Panc1 (cell line): ENCODE results near the gene PEPD. TPM values are rescaled to one million over a fixed set of nuclear protein-coding genes. Genes with fewer than 3 reads are reported as not detected.

Experiments
- ATAC-seq: fragments of 200-7000 bp; cut with Tn5 transposase; 2 replicates; pipeline ENCODE4 v1.9.1; 2020; ENCODE audit warnings: mild to moderate bottlenecking, moderate library complexity
- BruUV-seq: library from RNA; stranded (reverse); fragments of 400-500 nt; replicated peaks from 2 replicates; lab custom pipeline; 2021; lab: Mats Ljungman, UMichigan
- CTCF ChIA-PET: fragments of 300-600 bp; sonication (Branson Sonifier 250); formaldehyde crosslinking; loops from one replicate; lab custom pipeline; 2022; ENCODE audit warnings: antibody characterized with exemption; lab: Charles Lee
- POLR2A ChIA-PET: fragments of 300-600 bp; sonication (Branson Sonifier 250); formaldehyde crosslinking; loops from one replicate; lab custom pipeline; 2022; ENCODE audit warnings: antibody characterized with exemption; lab: Charles Lee
- DNase-seq: peaks from one replicate; pipeline ENCODE4 v3.0.0-alpha.2; 2010; ENCODE audit warnings: low read depth, low spot score
- H3K27ac ChIP-seq: 2 replicates; pipeline ENCODE4 v1.5.1; 2011; ENCODE audit warnings: mild to moderate bottlenecking, low read length, inconsistent platforms
- H3K27me3 ChIP-seq: fragments of 200-500 bp; sonication (Bioruptor generic); 2 replicates; pipeline ENCODE4 v1.6.0; 2014; ENCODE audit warnings: low read length, inconsistent platforms; ENCODE audit not compliant: control insufficient read depth, insufficient read depth
- H3K36me3 ChIP-seq: fragments of 200-500 bp; sonication (Bioruptor generic); 2 replicates; pipeline ENCODE4 v1.5.1; 2014; ENCODE audit warnings: inconsistent platforms, mild to moderate bottlenecking, low read length, moderate library complexity; ENCODE audit not compliant: control insufficient read depth, insufficient read depth
- H3K4me1 ChIP-seq: 2 replicates; pipeline ENCODE4 v1.5.1; 2011; ENCODE audit warnings: inconsistent platforms, mild to moderate bottlenecking, low read length, moderate library complexity; ENCODE audit not compliant: control insufficient read depth, insufficient read depth
- H3K4me3 ChIP-seq, 2 experiments: 2 replicates each; pipeline ENCODE4 v1.5.1; 2011 to 2012; ENCODE audit warnings: low read depth in 2 of 2, low read length in 2 of 2, mild to moderate bottlenecking in 2 of 2, inconsistent platforms in 1 of 2, moderate library complexity in 1 of 2
- H3K9me3 ChIP-seq: fragments of 200-500 bp; sonication (Bioruptor generic); 2 replicates; pipeline ENCODE4 v1.5.1; 2014; ENCODE audit warnings: low read depth, mild to moderate bottlenecking, inconsistent platforms, low read length, moderate library complexity; ENCODE audit not compliant: control insufficient read depth, insufficient read depth
- CTCF ChIP-seq: fragments of 450-650 bp; IDR thresholded peaks from 2 replicates; pipeline ENCODE4 v1.5.1; 2017; ENCODE audit warnings: mild to moderate bottlenecking
- POLR2AphosphoS5 ChIP-seq: IDR thresholded peaks from 2 replicates; pipeline ENCODE4 v1.6.1; 2012; ENCODE audit warnings: mild to moderate bottlenecking, low read depth, low read length, moderate library complexity
- REST ChIP-seq, 2 experiments: IDR thresholded peaks; 2 replicates each; pipeline ENCODE4 v1.6.1; 2011 to 2012; ENCODE audit warnings: low read depth in 2 of 2, control low read depth in 1 of 2, low read length in 1 of 2, mild to moderate bottlenecking in 1 of 2, moderate library complexity in 1 of 2; ENCODE audit not compliant: insufficient read depth in 1 of 2
- SIN3A ChIP-seq: IDR thresholded peaks from 2 replicates; pipeline ENCODE4 v1.6.1; 2012; ENCODE audit warnings: low read depth, mild to moderate bottlenecking, low read length, moderate library complexity, borderline replicate concordance; ENCODE audit not compliant: insufficient read depth
- TCF7L2 ChIP-seq: IDR thresholded peaks from 2 replicates; pipeline ENCODE4 v1.6.1; 2011; ENCODE audit warnings: mild to moderate bottlenecking, low read depth, low read length, inconsistent platforms
- in situ Hi-C: cut with HindIII; loops from 2 replicates; pipeline ENCODE4 v1.10.0; 2016; ENCODE audit warnings: low sequenced_read_pairs, low pct_unique_long_range_greater_than_20kb
- intact Hi-C: fragments of 100-400 bp; cut with micrococcal nuclease; formaldehyde crosslinking; loops from one replicate; pipeline ENCODE4 v1.10.0; 2022; ENCODE audit not compliant: unreplicated experiment
- total RNA-seq: library from RNA; stranded (reverse); gene quantifications from one replicate; pipeline ENCODE4 v1.2.1, GENCODE V29; 2021; ENCODE audit not compliant: unreplicated experiment

Gene PEPD
- total RNA-seq, 1 experiment from 2014 or later: 102 TPM

DNA sequence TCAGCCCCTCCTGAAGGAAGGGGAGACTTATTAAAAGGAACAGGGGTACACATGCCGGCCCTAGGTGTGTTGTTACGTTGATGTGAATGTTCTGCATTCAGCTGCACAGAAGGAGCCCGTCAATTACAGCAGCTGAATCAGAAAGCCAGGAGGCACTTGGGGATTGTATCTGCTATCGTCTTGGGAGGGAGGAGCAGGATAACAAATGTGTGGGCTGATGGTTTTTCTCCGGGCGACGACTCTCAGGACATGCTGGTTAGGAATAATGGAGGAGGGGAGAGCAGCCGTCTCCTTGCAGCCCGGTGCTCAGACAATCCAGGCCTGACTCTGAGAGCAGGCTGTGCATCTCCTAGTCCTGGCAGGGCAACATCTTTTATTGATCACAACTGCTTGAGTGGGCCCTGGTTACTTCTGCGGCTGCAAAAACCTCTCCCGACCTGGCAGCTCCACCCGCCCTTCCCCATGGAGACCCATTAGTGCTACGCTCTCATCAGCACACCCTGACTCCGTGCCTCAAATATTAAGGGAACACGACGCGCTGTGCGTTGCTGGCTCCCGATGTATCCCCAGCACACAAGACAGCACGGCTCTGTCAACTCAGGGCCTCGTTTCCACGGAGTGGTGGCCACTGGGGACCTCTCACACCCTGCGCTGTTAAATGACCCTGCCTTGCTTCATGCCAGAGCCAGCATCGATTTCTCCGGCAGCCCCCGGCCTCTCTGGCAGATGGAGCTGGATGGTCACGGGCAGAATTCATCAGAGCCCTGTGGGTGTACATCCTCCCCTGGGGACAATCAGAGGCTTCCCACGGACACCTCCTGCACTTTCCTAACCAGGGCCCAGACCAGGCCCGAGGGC lies 25.3 kb downstream of the PEPD start:
- ChIA-PET POLR2A (no interaction called here), CTCF (no interaction called here)
- Histone ChIP-seq H3K9me3 (no peaks in the 10 kb centered on the region), H3K36me3 (no peaks in the 10 kb centered on the region), H3K27ac (no peak overlapping the region), H3K27me3 (no peaks in the 10 kb centered on the region), H3K4me3 (no peak overlapping the region), H3K4me1 (no peaks in the 10 kb centered on the region)
- in situ Hi-C loops (no loop called here), intact Hi-C loops (no loop called here)
- DNase-seq (no peak), ATAC-seq (no peak)
- no peak for TF ChIP-seq SIN3A
- TF ChIP-seq REST (IDR thresholded peaks at IDR 0.05; ENCODE audit: insufficient read depth in 1 of 2, low read depth in 2 of 2, low read length in 1 of 2): no peak
- TF ChIP-seq TCF7L2: no peak
- no TSS peak for BruUV-seq

DNA sequence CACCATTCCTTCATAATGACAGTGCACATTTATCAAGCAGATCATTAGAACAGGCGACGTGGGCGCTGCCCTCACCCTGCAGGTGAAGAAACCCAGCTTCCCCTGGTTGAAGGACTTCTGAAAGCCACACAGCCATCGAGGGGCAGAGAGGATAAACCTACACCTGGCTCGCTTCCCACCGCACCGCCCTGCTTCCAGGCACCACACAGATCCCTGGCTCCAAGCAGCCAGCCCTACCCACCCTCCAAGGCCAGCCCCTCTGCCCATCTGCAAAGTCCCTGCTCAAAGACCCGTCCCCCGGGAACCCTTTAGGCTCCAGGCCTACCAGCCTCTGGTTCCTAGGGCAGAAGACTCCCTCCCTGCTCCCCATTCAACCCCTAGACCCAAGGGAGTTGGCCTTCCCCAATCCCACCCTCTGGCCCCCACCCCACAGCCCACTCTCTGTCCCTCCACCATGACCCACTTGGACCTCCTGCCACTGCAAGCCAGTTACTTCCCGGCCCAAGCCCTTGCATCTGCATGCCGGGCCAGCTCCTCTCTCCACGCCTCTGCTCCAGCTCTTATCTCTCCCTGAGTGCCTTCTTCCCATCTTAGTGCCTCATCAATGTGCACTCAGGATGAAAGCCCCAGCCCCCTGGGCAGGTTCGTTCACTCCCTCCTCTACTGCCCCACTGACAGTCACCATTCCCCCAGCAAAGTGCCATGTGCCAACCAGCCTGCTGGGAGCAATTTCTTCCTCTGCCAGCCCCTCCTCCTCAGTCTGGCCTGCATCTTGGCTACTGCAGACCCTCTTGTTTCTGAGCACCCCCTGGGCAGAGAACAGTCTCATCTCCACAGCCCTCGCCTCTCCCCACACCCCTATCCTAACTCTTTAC lies 28.0 kb downstream of the PEPD start:
- Histone ChIP-seq H3K4me1 (no peaks in the 10 kb centered on the region), H3K9me3 (no peaks in the 10 kb centered on the region), H3K27me3 (no peaks in the 10 kb centered on the region), H3K4me3 (no peak overlapping the region), H3K36me3 (no peaks in the 10 kb centered on the region), H3K27ac (no peak overlapping the region)
- no TSS peak for BruUV-seq
- DNase-seq: no peak
- TF ChIP-seq TCF7L2: no peak
- no peak for TF ChIP-seq POLR2AphosphoS5
- no peak for TF ChIP-seq REST (IDR thresholded peaks at IDR 0.05; ENCODE audit: insufficient read depth in 1 of 2, low read depth in 2 of 2, low read length in 1 of 2)
- TF ChIP-seq SIN3A: no peak
- TF ChIP-seq CTCF: no peak
- in situ Hi-C loops: no loop called here
- ChIA-PET CTCF (no interaction called here), POLR2A (no interaction called here)
- intact Hi-C loops: no loop called here
- no peak for ATAC-seq
